ENCODE measurements around the gene MAPKBP1. TPM values are rescaled to one million over a fixed set of nuclear protein-coding genes. Genes with fewer than 3 reads are reported as not detected.

The MAPKBP1 gene
- polyA plus RNA-seq, 1 experiment = 8.3 TPM

GRCh38 chr15:41772720-41773331 is 1.5 kb upstream of the MAPKBP1 start:
- POLR2A ChIA-PET = interaction anchor here (0.5 kb wide), 1 partner anchor 10 kb away, joined by 4 read pairs; no protein-coding TSS in a partner anchor

GRCh38 chr15:41773332-41773728 is 954 bp upstream of the MAPKBP1 start:
- DNase-seq (ENCODE audit: low read depth) = no peak
- H3K4me3 ChIP-seq (ENCODE audit: low read depth, low read length) = peak overlapping the region; percentile 85
- POLR2A ChIA-PET = interaction anchor here (0.5 kb wide), 1 partner anchor 9 kb away, joined by 4 read pairs; no protein-coding TSS in a partner anchor
- H3K36me3 ChIP-seq (ENCODE audit: control insufficient read depth, insufficient read depth, low read length) = no peaks in the 10 kb centered on the region
- TF ChIP-seq CTCF (IDR thresholded peaks at IDR 0.05; ENCODE audit: insufficient read depth, low read depth, low read length) = no peak
- CTCF ChIA-PET = interaction anchor here (0.6 to 13.2 kb wide), 22 partner anchors 9 to 308 kb away, joined by 3 to 330 read pairs (median 6); no protein-coding TSS in a partner anchor
- no peaks in the 10 kb centered on the region for H3K27me3 ChIP-seq (ENCODE audit: control insufficient read depth, insufficient read depth, low read length)

More at GRCh38 chr15:41772720-41773331, 1.5 kb upstream of the MAPKBP1 start:
- no peak for DNase-seq (ENCODE audit: low read depth)
- CTCF ChIA-PET = interaction anchor here (0.8 to 13.2 kb wide), 20 partner anchors 8 to 307 kb away, joined by 3 to 330 read pairs (median 6); no protein-coding TSS in a partner anchor
- Histone ChIP-seq H3K27me3 (ENCODE audit: control insufficient read depth, insufficient read depth, low read length) (no peaks in the 10 kb centered on the region), H3K4me3 (ENCODE audit: low read depth, low read length) (no peak overlapping the region), H3K36me3 (ENCODE audit: control insufficient read depth, insufficient read depth, low read length) (no peaks in the 10 kb centered on the region)
- peak; percentile 76 for TF ChIP-seq CTCF (IDR thresholded peaks at IDR 0.05; ENCODE audit: insufficient read depth, low read depth, low read length)

- CTCF ChIA-PET = interaction anchor here (0.6 to 13.2 kb wide), 24 partner anchors 9 to 308 kb away, joined by 3 to 330 read pairs (median 5); no protein-coding TSS in a partner anchor
- H3K4me3 ChIP-seq (ENCODE audit: low read depth, low read length) = peak overlapping the region; percentile 85
- no peak for DNase-seq (ENCODE audit: low read depth)
- no peaks in the 10 kb centered on the region for H3K27me3 ChIP-seq (ENCODE audit: control insufficient read depth, insufficient read depth, low read length)
- TF ChIP-seq CTCF (IDR thresholded peaks at IDR 0.05; ENCODE audit: insufficient read depth, low read depth, low read length) = no peak
- POLR2A ChIA-PET = no interaction called here
- H3K36me3 ChIP-seq (ENCODE audit: control insufficient read depth, insufficient read depth, low read length) = no peaks in the 10 kb centered on the region
Observed at GRCh38 chr15:41773729-41774061, 589 bp upstream of the MAPKBP1 start.

- CTCF ChIA-PET = interaction anchor here (0.7 to 13.2 kb wide), 14 partner anchors 8 to 348 kb away, joined by 3 to 330 read pairs (median 13); no protein-coding TSS in a partner anchor
- POLR2A ChIA-PET = no interaction called here
- no peaks in the 10 kb centered on the region for H3K27me3 ChIP-seq (ENCODE audit: control insufficient read depth, insufficient read depth, low read length)
Observed at GRCh38 chr15:41774882-41775417, 666 bp downstream of the MAPKBP1 start.

More at GRCh38 chr15:41774882-41775417, 666 bp downstream of the MAPKBP1 start:
- no peaks in the 10 kb centered on the region for H3K36me3 ChIP-seq (ENCODE audit: control insufficient read depth, insufficient read depth, low read length)
- DNase-seq (ENCODE audit: low read depth) = no peak
- no peak for TF ChIP-seq CTCF (IDR thresholded peaks at IDR 0.05; ENCODE audit: insufficient read depth, low read depth, low read length)
- peak overlapping the region; percentile 85 for H3K4me3 ChIP-seq (ENCODE audit: low read depth, low read length)

Measured in BJ (cell line).